NCI-H526 treated with DMSO at 0.1 percent for 48 hours (cell line): ENCODE data around the gene LSM5.
"Not testable (repeated sequence)": the region's sequence is repeated elsewhere in the genome, so short reads cannot be mapped to it uniquely, and the experiment has no call there.

ENCODE experiments used
- DNase-seq: peaks from one replicate; lab custom pipeline; 2025; lab: John Stamatoyannopoulos, UW

Gene LSM5

DNA sequence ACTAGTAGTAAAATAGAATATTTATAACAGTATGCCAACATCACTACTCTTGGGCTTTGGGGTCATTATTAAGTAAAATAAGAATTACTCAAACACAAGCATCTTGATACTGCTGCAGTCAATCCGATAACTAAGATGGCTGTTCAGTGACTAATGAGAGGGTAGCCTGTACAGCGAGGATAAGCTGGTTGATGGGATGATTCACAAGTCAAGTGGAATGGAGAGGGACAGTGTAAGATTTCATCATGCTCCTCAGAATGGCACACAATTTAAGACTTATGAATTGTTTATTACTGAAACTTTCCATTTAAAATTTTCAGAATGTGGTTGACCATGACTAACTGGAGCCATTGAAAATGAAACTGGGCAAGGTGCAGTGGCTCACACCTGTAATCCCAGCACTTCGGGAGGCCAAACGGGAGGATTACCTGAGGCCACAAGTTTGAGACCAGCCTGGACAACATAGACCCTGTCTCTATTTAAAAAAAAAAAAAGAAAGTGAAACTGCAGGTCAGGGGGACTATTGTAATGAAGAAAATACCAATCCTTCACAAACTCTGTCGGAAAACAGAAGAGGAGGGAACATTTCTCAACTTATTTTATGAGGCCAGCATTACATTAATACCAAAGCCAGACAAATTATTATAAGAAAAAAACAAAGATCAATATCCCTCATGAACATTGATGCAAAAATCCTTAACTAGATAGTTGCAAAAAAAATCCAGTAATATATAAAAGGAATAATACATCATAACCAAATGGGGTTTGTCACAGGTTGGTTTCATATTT is 16.3 kb upstream of the LSM5 start:
- DNase-seq: no peak

DNA sequence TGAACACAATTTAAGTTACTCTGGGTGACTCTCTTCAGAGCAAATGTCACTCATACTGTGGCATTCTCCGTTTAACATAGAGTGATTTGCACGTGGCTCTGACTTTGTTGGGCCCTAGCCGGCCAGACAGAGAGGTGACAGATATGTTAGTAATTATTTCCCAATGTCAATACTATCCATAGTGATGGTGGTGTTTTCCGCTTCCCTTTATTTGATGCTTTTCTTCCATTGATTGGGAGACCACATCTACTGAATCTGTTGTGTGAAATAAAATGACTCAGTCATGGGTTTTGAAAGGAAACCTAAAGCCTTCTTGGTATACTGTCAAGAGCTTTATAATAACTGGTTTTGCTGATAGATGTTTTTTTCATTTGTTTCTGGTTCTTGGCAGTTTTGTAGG is 12.5 kb upstream of the LSM5 start:
- no peak for DNase-seq

DNA sequence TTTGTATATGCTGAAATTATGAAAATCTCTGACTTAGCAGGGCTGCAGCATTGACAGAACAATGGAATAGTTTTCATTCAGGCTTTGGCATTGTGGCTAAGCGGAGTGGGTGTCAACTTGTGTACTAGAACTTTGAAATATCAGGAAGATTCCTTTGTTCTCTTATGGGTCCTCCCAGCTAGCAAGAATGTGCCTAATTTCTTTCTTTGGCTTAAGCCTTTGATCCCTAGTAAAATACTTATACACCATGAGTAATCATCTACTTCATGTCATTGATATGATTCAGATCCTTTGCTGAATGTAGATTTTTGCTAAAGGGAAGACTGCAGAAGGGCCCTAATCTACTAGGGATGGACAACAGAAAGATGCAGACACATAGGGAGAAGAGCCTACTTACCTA is 11.3 kb upstream of the LSM5 start:
- no peak for DNase-seq

DNA sequence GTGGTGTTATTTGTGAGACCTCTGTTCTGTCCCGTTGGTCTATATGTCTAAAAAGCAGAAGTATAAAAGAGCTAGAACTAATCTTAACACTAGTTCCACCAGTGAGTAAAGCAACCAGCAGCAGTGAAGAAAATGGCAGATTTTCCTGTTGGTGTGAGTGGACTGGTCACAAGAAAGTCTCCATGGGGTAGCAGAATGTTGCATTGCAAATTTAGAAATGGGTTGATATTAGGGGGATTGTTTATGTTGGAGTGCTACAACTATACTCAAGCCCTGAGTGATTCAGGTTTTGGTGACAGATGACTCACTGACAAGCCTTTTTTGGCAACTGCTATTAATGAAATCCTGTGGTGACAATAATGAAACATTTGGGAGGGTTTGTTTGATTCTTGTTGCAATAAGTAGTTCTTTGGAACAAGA is 10.8 kb upstream of the LSM5 start:
- no peak for DNase-seq

DNA sequence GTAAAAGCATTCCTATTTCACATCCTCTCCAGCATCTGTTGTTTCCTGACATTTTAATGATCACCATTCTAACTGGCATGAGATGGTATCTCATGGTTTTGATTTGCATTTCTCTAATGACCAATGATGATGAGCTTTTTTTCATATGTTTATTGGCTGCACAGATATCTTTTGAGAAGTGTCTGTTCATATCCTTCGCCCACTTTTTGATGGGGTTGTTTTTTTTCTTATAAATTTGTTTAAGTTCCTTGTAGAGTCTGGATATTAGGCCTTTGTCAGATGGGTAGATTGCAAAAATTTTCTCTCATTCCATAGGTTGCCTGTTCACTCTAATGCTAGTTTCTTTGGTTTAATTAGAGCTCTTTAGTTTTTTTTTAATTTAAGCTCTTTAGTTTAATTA is 10.0 kb upstream of the LSM5 start:
- DNase-seq: not testable (repeated sequence)

DNA sequence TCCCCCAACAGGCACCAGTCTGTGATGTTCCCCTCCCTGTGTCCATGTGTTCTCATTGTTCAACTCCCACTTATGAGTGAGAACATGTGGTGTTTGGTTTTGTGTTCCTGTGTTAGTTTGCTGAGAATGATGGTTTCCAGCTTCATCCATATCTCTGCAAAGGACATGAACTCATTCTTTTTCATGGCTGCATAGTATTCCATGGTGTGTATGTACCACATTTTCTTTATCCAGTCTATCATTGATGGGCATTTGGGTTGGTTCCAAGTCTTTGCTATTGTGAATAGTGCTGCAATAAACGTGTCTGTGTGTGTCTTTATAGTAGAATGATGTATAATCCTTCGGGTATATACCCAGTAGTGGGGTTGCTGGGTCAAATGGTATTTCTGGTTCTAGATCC is 9.6 kb upstream of the LSM5 start:
- not testable (repeated sequence) for DNase-seq

DNA sequence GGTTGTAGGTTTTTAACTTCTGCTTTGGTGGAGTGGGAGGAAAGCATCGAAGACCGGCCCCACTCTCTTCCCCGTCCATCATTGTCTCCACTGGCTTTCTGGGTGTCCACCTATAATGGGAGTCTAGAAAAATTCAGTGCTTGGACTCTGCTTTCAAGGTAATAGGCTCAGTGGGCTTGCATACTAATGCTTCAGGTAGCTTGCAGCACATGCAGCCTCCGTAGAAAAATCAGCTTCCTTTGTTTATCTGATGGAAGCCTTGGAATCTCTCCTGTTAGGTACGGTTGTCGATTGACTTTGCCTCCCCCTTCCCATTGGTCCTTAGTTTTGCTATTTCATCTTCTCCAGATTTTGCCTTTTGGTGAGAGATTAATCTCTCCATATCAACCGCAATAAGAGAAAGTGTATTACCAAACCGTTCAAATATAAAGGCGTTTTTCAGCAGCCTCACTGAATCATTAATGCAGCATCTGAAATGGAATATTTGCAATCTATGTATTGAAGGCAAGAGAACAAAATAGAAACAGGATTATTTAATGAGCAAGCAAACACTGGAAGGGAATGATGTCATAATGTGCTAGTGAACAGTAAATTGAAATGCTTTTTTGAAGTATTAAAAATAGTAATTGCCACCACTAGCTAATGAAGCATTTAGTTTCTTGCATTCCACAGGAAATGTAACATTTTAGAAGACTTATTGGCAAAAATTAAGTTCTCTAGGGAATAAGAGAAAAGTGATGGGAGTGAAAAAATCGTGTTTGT is 6.1 kb upstream of the LSM5 start:
- peak; percentile 50 for DNase-seq

DNA sequence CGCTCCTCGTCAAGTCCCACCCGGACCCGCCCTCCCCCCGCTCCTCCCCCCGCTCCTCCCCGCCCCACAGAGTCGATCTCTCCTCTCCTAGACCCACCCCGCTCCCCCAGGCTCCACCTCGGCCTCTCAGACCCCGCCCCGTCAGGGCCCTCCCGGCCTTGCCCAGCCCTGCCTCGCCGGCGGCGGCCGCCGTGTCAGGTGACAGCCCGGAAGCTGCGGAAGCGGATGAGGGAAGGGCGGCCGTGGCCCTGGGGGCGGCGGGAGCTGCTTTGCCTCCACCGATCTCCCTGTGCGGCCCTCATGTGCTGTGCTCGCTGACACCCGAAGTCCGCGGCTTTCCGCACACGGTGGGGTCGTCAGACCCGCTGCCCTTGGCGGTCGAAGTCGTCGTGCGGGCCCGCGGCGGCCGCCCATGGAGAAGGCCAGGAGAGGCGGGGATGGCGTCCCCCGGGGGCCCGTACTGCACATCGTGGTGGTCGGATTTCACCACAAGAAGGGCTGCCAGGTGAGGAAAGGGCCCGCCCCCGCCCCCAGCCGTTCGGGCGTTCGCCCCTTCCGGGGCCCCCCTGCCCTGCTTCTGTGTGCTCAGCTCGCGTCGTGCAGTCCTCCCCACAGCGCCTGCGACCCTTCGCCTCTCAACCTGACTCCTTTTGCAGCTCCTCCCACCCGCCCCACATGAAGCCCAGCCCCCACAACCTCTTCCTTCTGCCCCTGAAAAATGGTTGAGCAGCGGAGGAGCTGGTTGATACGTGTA is 5.3 kb upstream of the LSM5 start, which contains the start of gene AVL9:
Gene AVL9, plus strand, starts transcription at position 192 of the 754 bp plus-strand sequence. Its CDS starts 221 bp downstream, at position 413.
- peak; percentile 87 for DNase-seq

DNA sequence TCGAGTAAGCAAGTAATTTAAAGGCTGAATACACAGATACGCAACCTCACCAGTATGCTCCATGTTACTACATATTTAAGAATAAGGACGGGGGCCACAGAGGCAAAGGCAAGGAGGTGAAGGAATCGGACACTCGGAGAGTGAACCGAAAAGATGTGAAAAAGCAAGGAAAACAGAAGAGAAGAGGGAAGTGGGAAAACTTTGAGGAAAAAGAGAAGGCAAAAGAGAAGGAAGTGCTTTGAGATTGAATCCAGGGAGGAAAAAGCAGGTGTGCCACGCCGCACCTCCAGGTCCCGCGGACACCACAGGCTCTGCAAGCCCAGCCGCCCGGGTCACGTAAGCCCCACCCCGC is 4.7 kb upstream of the LSM5 start:
- DNase-seq: no peak

DNA sequence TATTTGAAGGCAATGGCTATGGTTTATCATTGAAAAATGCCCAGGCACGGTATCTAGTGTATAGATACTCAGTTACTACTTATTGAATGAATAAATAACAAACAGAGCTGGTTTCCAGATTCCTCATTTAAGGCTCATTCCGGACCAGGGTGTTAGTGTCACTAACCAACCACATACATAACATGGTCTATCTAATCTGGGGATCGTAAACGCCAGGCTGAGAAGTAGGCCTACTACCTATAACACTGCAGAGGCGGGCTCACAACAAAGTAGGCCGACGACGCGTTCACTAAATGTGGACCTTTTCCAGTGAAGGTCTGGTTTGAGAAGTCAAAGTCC is 423 bp downstream of the LSM5 start:
- DNase-seq: no peak

DNA sequence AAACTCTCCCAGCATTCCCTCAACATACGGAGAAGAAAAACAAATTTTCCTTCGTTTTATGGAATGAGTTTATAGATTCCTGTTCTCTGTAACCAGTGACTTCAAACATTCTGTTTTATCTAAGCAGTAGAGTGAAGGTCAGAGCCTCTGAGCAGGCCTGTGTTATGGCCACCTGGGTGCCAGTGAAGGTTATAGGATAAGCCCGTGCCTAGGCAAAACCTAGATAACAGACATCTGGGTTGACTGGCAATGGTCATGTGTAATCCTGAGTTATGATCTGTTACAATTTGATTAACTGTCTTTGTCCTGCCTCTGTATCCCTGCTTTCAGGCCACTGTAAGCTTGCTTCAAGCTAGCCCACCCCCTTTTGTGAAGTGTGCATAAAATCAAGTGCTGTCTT is 8.3 kb downstream of the LSM5 start:
- DNase-seq: no peak

DNA sequence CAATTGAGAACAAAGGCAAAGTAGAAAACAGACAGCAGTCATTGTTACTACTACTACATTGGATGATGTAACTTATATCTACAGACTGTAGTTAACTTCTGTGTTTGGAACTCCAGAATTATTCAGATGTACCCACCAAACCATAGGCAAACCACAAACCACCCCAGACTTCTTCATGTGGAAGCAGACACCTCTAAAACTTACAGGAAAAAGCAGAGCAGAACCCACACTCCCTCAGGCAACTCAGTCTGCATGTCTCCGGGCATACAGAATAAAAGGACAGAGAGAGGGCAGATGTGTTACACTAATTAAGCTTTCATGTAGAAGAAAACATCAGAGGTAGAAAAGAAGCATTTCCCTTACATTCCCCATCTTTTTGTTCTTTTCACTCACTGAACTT is 9.0 kb downstream of the LSM5 start:
- DNase-seq: no peak

DNA sequence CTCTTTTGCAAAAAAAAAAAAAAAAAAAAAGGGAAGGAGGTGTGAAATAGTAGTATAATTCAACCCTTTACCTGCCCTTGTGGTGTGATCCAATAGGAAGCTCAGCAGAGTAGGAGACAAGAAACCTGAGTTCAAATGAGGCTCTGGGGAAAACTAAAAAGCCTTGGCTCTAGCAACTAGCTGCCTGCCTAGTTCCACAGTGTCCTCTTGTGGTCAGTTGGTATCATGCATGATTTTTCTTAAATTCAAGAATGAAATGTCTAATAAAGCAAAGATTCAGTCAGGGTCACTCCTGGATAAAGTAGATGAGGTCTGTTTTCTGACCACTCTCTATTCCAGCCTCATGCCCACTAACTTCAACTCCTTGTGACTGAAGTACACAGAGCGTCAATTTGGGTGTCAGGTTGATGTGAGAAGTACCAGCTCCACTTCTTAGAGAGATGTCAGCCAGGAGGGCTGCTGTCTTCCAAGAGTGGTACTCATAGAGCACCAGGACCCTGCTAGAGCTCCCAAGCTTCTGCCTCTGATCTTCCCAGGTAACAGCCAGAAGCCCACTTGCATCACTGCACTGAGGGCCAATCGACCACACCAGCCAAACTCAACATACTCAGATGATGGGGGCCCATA is 10.5 kb downstream of the LSM5 start:
- DNase-seq: peak; percentile 35

DNA sequence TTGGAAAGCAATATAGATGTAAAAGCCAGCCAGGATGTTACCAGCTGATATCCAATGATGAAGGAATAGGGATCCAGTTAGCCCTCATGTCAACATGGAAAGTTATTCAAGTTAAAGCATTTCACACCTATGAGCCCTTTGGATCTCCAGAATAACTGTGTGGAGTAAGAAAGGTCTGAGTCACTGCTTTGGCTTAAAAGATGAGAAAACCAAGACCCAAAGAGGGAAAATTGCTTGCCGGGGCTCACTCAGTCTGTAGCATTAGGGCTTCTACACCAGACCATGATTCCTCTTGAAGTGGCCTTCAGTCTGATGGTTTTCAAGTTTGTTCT is 12.6 kb downstream of the LSM5 start:
- DNase-seq: no peak

DNA sequence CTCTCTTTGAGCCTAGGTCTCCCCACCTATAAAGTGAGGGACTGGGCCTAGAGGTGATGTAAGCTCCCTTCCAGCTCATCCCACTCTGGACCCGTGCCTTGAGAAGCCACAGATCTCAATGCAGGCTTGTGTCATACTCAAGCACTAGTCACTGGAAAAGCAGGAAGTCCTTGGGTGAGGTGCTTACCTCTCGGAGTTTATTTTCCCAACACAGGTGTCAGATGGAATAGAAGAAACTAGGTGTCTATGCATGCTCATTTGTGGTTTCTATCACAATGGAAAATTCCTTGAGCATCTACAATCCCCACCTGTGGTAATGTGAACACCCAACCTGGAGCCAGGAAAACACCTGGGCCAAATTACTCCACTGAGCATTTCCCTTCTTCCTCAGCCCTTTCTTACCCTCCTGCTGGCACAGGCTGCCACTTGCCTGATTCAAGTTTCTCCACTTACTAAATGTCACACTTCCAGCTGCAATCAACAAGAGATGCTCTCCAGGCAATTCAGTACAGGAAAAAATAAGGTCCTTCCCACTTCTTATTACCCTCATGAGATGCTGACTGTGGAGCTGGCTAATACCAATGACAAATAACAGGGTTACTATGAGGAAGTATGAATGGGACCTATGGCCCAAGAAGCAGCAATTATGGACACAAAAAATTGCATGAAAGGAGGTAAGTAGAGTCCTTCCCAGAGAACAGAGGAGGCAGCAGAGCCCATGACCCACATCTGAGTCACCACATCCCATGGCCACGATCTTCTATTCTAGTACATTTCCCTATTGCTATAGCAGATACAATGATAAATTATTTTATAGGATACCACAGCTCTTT is 13.1 kb downstream of the LSM5 start:
- no peak for DNase-seq

DNA sequence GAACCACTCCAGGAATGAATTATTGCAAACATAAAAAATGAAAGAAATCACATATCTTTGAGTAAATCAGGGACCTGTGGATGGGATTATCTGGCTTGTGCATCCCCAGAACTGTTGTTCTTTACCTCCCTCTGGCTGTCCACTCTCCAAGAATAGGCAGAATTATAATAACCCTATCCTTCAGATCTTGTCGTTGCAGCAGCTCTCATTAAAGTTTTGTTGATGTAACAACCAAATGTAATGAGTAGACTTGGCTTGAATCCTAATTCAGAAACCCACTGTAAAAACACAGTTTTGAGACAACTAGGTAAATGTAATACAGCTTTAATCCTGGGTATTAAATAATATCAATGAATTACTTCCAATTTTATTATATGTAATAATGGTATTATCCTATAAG is 16.2 kb downstream of the LSM5 start:
- DNase-seq: no peak

DNA sequence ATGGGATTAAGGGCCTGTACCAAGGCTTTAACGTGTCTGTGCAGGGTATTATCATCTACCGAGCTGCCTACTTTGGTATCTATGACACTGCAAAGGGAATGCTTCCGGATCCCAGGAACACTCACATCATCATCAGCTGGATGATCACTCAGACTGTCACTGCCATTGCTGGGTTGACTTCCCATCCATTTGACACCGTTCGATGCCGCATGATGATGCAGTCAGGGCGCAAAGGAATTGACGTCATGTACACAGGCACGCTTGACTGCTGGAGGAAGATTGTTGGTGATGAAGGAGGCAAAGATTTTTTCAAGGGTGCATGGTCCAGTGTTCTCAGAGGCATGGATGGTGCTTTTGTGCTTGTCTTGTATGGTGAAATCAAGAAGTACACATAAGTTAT is 18.2 kb downstream of the LSM5 start:
- no peak for DNase-seq

DNA sequence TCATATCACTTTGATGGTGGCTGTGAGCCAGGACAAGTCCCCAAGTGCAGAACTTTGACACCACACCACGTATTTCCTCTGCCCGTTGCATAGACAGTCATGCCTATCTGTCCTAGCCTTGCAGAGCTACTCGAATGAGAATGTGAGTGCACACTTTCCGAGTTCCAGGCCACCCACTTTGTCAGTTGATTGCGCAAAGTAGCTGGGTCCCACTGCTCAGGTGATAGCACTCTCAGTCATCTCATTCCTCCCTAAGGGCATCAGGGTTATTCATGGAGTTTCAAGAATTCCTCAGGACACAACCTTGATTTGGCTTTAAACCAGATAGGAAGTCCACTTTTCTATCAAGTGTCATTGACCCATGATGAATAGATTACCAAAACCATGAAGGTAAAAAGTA is 19.3 kb downstream of the LSM5 start:
- no peak for DNase-seq

DNA sequence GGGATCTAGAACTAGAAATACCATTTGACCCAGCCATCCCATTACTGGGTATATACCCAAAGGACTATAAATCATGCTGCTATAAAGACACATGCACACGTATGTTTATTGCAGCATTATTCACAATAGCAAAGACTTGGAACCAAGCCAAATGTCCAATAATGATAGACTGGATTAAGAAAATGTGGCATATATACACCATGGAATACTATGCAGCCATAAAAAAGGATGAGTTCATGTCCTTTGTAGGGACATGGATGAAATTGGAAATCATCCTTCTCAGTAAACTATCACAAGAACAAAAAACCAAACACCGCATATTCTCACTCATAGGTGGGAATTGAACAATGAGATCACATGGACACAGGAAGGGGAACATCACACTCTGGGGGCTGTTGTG is 20.2 kb downstream of the LSM5 start:
- not testable (repeated sequence) for DNase-seq

DNA sequence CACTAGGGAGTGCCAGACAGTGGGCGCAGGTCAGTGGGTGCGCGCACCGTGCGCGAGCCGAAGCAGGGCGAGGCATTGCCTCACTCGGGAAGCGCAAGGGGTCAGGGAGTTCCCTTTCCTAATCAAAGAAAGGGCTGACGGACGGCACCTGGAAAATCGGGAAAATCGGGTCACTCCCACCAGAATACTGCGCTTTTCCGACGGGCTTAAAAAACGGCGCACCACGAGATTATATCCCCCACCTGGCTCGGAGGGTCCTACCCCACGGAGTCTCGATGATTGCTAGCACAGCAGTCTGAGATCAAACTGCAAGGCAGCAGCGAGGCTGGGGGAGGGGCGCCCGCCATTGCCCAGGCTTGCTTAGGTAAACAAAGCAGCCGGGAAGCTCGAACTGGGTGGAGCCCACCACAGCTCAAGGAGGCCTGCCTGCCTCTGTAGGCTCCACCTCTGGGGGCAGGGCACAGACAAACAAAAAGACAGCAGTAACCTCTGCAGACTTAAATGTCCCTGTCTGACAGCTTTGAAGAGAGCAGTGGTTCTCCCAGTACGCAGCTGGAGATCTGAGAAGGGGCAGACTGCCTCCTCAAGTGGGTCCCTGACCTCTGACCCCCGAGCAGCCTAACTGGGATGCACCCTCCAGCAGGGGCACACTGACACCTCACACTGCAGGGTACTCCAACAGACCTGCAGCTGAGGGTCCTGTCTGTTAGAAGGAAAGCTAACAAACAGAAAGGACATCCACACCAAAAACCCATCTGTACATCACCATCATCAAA is 25.4 kb downstream of the LSM5 start:
- DNase-seq: not testable (repeated sequence)

DNA sequence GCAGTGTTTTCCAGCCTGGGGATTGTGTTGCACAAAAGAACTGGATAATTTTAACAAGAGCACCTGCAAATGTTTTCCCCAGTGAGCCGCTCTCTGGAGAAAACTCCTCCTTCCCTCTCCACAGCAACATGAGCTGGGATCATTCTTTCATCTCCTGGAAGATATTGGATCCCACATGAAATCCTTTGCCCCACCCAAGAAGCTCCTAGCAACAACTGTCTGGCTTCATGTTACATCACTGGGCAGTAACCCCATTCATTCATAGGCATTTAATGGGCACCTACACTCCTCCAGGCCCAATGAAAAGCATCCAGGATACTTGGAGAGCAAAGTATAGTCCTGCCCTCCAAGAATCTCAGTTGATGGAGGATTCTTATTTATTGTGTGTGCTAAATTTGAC is 27.2 kb downstream of the LSM5 start:
- DNase-seq: no peak
